GM18861 (cell line): Measurements from ENCODE around the gene SCML1.

Experiments used
- ATAC-seq: cut with Tn5 transposase; IDR thresholded peaks from one replicate; pipeline ENCODE4 v1.9.1; 2021; ENCODE audit not compliant: unreplicated experiment

SCML1 gene

GRCh38 chrX:17788956-17789562 is 51.8 kb downstream of the SCML1 start:
- ATAC-seq, result no peak

- ATAC-seq, result no peak
Measured at GRCh38 chrX:17792826-17793225, 55.5 kb downstream of the SCML1 start.

GRCh38 chrX:17798921-17799320 is 61.6 kb downstream of the SCML1 start:
- ATAC-seq, result no peak

GRCh38 chrX:17801431-17801830 is 64.1 kb downstream of the SCML1 start:
- no peak for ATAC-seq

GRCh38 chrX:17802756-17803155 is 65.5 kb downstream of the SCML1 start:
- ATAC-seq, result no peak

GRCh38 chrX:17803449-17803848 is 66.2 kb downstream of the SCML1 start:
- ATAC-seq, result no peak
